ENCODE measurements around the gene ANKRD34C.
A peak's percentile ranks its signal among the peaks of the same experiment; 100 is the strongest.

Gene ANKRD34C

DNA sequence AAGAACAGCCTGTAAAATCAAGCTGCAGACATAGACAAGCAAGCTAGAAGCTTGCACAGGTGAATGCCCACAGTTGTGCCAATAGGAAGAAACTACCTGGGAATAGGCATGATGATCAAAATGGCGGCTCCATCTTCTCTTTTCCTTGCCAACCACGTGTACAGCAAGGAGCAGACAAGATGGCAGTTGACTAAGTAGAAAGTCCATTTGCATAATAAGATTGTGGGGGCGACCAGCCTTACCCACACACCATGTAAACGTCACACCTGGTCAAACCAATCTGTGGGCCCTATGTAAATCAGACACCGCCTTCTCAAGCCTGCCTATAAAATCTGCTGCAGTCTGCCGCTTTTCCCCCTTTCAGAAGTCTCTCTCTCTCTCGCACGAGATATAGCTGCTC is 25.1 kb upstream of the ANKRD34C start:
- ChIA-PET POLR2A (ENCODE audit: low non-redundant PET) (no interaction called here), CTCF (no interaction called here)
- no peak overlapping the region for H3K27ac ChIP-seq
- TF ChIP-seq, protein P1, sequence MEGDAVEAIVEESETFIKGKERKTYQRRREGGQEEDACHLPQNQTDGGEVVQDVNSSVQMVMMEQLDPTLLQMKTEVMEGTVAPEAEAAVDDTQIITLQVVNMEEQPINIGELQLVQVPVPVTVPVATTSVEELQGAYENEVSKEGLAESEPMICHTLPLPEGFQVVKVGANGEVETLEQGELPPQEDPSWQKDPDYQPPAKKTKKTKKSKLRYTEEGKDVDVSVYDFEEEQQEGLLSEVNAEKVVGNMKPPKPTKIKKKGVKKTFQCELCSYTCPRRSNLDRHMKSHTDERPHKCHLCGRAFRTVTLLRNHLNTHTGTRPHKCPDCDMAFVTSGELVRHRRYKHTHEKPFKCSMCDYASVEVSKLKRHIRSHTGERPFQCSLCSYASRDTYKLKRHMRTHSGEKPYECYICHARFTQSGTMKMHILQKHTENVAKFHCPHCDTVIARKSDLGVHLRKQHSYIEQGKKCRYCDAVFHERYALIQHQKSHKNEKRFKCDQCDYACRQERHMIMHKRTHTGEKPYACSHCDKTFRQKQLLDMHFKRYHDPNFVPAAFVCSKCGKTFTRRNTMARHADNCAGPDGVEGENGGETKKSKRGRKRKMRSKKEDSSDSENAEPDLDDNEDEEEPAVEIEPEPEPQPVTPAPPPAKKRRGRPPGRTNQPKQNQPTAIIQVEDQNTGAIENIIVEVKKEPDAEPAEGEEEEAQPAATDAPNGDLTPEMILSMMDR (conservative IDR thresholded peaks at IDR 0.05; ENCODE audit: low read depth), result no peak
- DNase-seq (ENCODE audit: low spot score), result no peak

DNA sequence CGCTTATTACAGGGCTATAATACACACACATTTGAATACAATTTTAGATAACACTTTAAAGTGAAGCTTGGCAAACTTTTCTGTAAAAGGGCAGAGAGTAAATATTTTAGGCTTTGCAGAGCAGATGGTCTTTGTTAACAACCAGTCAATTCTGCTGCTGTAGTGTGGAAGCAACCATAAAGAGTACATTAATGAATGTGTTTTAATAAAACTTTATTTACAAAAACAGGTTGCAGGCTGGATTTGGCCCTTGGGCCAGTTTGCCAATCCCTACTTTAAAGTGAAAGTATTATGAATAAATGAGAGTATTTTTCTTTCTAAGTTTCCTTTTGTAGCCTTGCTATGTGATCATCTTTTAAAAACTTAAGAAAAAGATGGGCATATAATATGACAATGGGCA is 20.7 kb upstream of the ANKRD34C start:
- DNase-seq (ENCODE audit: low spot score), result no peak
- TF ChIP-seq, protein P1 (conservative IDR thresholded peaks at IDR 0.05; ENCODE audit: low read depth), result no peak
- POLR2A ChIA-PET (ENCODE audit: low non-redundant PET), result no interaction called here
- H3K27ac ChIP-seq, result no peak overlapping the region
- CTCF ChIA-PET, result interaction anchor here (0.6 kb wide), 1 partner anchor 865 kb away, joined by 3 read pairs; no protein-coding TSS in a partner anchor

DNA sequence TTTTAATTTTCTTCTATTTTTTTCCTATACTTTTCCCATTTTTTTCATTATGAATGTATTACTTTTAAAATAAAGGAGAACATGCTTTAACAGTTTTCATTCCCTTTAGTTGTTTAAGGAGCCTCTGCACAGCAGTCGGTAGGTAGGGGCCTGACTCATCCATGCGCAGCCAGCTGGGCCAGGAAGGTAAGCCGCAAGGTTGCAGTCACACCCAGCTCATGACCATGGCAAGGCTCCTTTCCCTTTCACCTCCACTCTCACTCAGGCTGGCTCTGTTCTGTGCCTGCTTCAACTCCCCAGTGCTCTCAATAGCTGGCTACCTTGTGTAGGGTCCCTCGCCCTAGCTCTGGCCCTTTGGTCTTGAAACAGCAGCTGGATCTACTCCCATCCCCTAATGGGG is 17.4 kb upstream of the ANKRD34C start:
- POLR2A ChIA-PET (ENCODE audit: low non-redundant PET), result interaction anchor here (0.6 kb wide), 1 partner anchor 223 kb away, joined by 3 read pairs; no protein-coding TSS in a partner anchor
- no peak overlapping the region for H3K27ac ChIP-seq
- peak; percentile 42 for DNase-seq (ENCODE audit: low spot score)
- TF ChIP-seq, protein P1 (conservative IDR thresholded peaks at IDR 0.05; ENCODE audit: low read depth), result no peak
- CTCF ChIA-PET, result no interaction called here

DNA sequence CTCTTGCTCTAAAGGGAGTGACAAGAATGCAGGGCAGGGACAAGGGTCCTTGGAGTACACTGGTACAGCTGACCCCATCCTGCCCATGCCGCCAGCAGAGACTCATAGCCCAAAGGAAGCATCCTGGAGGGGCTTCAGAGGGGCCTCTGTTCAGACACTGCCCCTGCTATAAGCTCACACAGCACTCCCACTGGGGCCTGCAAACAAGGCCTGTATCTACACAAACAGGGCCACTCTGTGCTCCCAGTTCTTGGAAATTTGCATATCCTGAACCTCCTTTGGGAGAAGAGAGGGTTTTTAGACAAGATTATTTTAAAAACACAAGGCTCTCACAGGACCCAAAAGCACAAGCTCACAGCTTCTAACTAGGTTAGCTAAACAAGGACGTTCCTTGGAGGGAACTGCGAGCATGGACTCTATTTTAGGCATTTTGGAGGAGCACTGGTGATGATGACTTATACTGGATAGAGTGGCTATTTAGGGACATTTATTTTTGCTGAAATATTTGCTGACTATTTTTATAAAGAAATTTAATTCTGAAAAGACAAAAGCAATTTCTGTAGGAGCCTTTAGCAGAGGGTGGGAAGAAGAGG is 16.4 kb upstream of the ANKRD34C start:
- POLR2A ChIA-PET (ENCODE audit: low non-redundant PET), result no interaction called here
- CTCF ChIA-PET, result interaction anchor here (0.6 kb wide), 1 partner anchor 1112 kb away, joined by 3 read pairs; no protein-coding TSS in a partner anchor
- H3K27ac ChIP-seq, result no peak overlapping the region
- DNase-seq (ENCODE audit: low spot score), result no peak
- TF ChIP-seq, protein P1 (conservative IDR thresholded peaks at IDR 0.05; ENCODE audit: low read depth), result no peak

DNA sequence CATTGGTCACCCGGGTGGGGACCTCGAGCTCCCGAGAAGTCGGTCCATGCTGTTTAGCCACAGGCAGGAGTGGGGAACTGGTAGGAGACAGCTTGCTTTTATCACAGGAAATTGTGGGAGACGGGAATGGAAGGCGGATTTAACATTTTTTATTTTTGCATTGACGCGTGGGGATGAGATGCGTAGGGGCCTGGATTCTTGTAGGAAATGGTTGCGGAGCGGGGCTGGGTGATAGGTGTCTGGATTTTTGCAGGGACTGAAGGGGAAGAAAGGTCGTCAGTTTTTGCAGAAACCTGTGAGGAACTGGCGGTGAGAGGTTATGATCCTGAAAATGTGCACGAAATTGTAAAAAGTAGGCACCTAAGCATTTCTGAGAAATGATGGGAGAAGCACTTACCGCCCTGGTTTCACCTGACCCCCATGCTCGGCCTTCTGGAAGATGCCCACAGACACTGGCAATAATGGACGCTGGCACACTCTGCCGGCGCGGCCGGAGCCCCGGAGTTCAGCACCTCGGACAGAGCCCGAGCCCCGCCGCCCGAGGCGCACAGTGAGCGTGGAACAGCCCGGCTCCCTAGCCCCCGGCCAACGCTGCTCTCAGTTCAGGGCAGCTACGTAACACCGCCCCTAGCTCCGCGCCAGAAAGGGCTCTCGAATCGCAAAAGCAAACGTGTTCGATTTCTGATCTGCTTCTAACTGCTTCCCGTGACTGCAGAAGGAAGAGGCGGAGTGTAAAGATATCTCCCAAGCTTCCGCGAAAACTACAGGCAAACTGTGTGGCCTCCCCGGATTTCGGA is 928 bp downstream of the ANKRD34C start:
- peak; percentile 54 for DNase-seq (ENCODE audit: low spot score)
- no peak overlapping the region for H3K27ac ChIP-seq
- ChIA-PET CTCF (no interaction called here), POLR2A (ENCODE audit: low non-redundant PET) (no interaction called here)
- TF ChIP-seq, protein P1 (conservative IDR thresholded peaks at IDR 0.05; ENCODE audit: low read depth), result no peak

DNA sequence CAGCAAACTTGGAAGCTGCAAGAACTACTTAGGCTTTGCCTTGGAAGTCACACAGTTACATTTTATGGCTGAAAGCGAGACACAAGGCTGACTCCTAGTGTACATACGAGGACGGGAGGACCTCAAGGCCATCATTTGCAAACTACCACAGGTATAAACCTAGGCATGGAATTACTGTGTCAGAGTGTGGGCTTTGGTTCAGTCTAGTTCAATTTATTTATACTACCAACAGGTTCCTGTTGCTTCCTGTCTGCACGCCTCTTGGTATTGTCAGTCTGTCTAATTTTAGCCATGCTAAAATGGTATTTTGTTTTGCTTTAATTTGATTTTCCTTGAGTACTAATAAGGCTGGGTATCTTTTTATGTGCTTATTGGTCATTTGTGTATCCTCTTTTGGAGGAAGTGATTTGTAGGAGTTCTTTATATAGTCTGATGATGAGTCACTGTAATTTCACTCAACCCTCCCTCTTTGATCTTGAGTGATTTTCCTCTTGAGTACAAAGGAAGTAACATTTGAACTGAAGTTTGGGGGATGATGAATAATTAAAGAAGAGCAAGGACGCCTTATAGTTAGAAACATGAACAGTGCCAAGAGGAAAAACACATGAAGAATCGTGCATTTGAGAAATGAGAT is 8.2 kb downstream of the ANKRD34C start:
- CTCF ChIA-PET, result no interaction called here
- POLR2A ChIA-PET (ENCODE audit: low non-redundant PET), result no interaction called here
- H3K27ac ChIP-seq, result no peak overlapping the region
- DNase-seq (ENCODE audit: low spot score), result no peak
- TF ChIP-seq, protein P1 (conservative IDR thresholded peaks at IDR 0.05; ENCODE audit: low read depth), result no peak

All from RWPE1 (cell line).